Superior temporal gyrus (tissue), 1 donor: ENCODE measurements around the gene P2RX3.
A peak's percentile ranks its signal among the peaks of the same experiment; 100 is the strongest.
"Not testable (repeated sequence)": the region's sequence is repeated elsewhere in the genome, so short reads cannot be mapped to it uniquely, and the experiment has no call there.

Experiments
- DNase-seq: peaks from one replicate; pipeline ENCODE4 v3.0.0-alpha.2; 2016; ENCODE audit errors: extremely low spot score

Gene P2RX3

GRCh38 chr11:57324154-57324885 is 13.8 kb upstream of the P2RX3 start:
- no peak for DNase-seq

- peak; percentile 93 for DNase-seq
Observed at GRCh38 chr11:57324886-57325734, 13.0 kb upstream of the P2RX3 start, which contains the start of gene TNKS1BP1. Gene TNKS1BP1 (minus strand): TSS chr11:57324952. CDS start chr11:57321885, 3,067 bp downstream.

GRCh38 chr11:57325735-57326048 is 12.5 kb upstream of the P2RX3 start:
- no peak for DNase-seq

GRCh38 chr11:57327721-57328120 is 10.4 kb upstream of the P2RX3 start:
- no peak for DNase-seq

GRCh38 chr11:57330029-57330428 is 8.1 kb upstream of the P2RX3 start:
- no peak for DNase-seq

GRCh38 chr11:57331720-57332119 is 6.4 kb upstream of the P2RX3 start:
- DNase-seq = no peak

- no peak for DNase-seq
Observed at GRCh38 chr11:57332694-57333440, 5.3 kb upstream of the P2RX3 start.

- no peak for DNase-seq
Observed at GRCh38 chr11:57335023-57335342, 3.2 kb upstream of the P2RX3 start.

- peak; percentile 87 for DNase-seq
Observed at GRCh38 chr11:57335343-57336110, 2.6 kb upstream of the P2RX3 start, which contains the start of gene SSRP1. Gene SSRP1 (minus strand): TSS chr11:57335892. CDS start chr11:57335121, 771 bp downstream.

- DNase-seq = no peak
Observed at GRCh38 chr11:57336111-57336666, 2.0 kb upstream of the P2RX3 start.

GRCh38 chr11:57336856-57337255 is 1.3 kb upstream of the P2RX3 start:
- not testable (repeated sequence) for DNase-seq

GRCh38 chr11:57339328-57339727 is 1.2 kb downstream of the P2RX3 start:
- no peak for DNase-seq

- no peak for DNase-seq
Observed at GRCh38 chr11:57340039-57340615, 2.0 kb downstream of the P2RX3 start.

GRCh38 chr11:57341250-57341808 is 3.2 kb downstream of the P2RX3 start:
- no peak for DNase-seq

GRCh38 chr11:57342702-57343101 is 4.5 kb downstream of the P2RX3 start:
- DNase-seq = no peak

- no peak for DNase-seq
Observed at GRCh38 chr11:57343825-57344224, 5.7 kb downstream of the P2RX3 start.

- no peak for DNase-seq
Observed at GRCh38 chr11:57344826-57345225, 6.7 kb downstream of the P2RX3 start.

GRCh38 chr11:57345555-57346211 is 7.5 kb downstream of the P2RX3 start:
- DNase-seq = peak; percentile 88

GRCh38 chr11:57347336-57347735 is 9.2 kb downstream of the P2RX3 start:
- no peak for DNase-seq

GRCh38 chr11:57348052-57348451 is 9.9 kb downstream of the P2RX3 start:
- DNase-seq = no peak
